NCI-H2029 (cell line): Measurements from ENCODE around the gene USP49.
"Not testable (repeated sequence)": the region's sequence is repeated elsewhere in the genome, so short reads cannot be mapped to it uniquely, and the experiment has no call there.

Experiments used
- DNase-seq: peaks from one replicate; lab custom pipeline; 2025; lab: John Stamatoyannopoulos, UW

USP49 gene

DNA sequence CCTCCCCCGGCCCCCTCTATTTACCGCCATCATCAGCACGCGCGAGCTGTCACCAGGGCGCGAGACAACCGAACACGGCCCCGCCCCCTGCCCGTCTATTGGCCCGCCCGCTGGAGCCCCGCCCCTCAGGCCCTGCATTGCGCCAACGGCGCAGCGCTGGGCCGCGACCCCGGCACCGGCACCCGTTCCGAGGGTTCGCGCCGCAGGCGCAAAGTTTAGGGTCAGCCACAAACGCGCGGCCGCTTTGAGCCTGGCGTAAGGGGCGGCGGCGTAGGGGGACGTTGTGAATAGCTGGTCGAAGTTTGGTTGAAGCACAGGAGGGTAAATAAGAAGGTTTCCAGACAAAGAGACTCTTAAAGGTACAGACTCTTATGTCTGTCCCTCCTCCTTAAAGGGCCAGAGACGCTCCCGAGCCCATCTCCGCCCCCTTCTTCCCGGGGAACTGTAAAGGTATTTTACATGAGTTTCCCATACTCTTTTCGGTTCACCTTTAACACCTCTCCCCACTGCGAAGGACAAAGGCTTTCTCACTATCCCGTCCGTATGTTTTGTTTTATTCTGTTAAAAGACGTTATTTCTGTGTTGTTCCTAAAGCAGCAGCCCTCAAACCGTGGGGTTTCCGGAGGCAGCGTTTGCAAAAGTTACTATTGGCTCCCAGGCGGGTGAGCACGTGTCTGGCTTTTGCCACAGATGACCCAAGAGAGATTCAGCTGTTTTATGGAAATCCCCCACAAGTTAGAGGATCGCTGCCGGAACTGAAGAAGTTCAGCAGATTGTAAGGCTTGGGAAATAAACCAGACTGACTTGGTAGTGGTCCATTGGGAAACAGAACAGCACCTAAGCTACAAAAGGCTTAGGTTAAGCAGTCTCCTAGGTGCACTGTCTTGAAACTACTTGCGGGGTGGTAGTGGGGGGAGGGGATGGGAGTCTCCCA is at the start of gene USP49:
Gene USP49 (minus strand): TSS at position 76 of the 934 bp plus-strand sequence. CDS start 88,392 bp downstream, outside the sequence.
- DNase-seq, result peak; percentile 91

DNA sequence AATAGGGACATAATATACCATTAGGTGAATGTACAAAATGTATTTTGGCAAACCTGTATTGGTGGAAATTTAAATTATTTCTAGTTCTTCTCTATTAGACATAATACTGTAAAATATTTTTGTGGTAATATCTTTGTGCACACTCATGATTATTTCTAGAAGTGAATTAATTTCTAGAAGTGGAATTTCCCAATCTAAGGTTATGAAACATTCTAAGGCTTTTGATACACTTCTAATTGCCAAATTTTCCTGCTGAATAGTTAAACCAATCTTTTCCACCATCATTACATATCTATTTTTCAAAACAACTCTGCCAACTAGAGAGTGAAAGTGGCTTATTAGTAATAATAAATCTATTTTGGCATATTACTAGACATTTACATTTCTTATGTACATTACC is 48.3 kb upstream of the USP49 start:
- no peak for DNase-seq

DNA sequence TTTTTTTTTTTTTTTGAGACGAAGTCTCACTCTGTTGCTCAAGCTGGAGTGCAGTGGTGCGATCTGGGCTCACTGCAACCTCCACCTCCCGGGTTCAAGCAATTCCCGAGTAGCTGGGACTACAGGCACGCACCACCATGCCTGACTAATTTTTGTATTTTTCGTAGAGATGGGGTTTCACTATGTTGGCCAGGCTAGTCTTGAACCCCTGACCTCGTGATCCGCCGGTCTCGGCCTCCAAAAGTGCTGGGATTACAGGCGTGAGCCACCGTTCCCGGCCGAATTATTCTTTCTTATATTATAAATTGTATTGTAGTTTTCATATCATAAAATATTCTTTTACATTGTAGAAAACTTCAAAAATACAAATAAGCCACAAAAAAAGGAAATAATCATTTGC is 47.7 kb upstream of the USP49 start:
- not testable (repeated sequence) for DNase-seq

DNA sequence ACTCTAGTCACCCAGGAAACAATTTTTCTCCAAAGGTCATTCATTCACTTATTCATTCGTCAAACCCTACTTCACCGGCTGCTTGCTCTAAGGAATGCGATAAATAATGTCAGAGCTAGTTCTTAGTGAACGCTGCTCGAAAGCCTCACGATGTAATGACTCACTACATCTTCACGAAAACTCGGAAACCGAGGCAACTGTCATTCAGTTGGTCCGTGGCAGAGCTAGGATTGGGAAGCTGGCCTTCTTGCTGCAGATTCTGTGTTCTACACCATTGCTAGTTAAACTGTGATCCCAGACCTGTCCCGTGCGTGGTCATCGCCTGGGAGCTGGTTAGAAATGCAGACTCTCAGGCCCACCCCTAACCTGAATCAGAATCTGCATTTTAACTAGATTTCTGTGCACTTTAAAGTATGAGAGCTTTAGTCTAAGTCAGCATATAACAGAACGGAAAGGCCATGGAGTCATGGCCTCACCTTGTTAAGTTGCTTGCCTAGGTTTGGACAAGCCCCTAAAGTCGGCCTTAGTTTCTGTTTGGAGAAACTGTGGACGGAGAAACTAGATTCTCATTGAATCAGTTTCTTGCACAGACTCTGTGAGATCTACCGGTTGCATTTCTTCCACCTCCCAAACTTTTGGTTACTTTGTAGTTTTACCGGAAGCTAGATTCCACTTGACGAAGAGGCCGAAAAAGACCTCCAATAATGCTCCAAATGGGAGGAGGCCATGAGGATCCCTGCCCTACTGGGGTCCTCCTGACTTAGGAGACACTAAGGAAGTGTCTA is 47.1 kb upstream of the USP49 start:
- no peak for DNase-seq

DNA sequence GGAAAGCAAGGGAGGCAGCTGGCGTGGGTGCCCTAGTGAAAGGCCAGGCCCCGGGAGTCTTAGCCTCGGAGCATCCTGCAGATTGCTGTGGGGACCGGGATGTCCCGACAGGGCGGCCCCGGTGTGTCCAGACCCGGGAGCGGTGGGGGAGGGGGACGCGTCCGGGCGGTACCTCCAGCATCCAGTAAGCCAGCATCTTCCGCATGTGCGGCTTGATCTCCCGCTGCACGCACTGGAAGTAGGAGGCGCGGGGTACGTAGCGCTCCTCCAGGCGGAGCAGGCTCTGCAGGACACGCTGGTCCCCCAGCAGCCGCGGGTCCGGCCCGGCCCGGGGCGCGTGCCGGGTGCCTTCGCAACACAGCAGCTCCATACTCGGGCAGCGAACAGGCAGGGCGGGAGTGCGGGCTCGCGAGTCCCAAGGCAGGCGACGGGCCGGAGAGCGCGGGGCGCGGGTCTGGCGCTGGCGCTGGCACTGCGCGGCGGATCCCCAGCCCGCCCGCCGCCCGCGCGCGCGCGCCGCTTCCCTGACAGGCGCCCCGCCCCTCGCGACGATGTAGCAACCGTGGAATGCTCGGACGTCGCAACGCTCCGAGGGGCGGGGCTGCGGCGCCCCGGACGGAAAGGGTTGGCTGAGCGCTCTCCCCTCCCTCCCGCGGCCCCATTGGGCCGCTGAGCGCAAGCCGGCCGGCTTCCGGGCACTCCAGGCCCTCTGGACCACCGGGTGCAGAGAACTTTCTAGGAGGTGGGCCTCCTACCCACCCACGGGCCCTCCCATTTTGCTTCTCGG is 46.3 kb upstream of the USP49 start, which contains the start of gene CCND3:
Gene CCND3 (minus strand): TSS at position 529 of the 787 bp plus-strand sequence. CDS start 159 bp downstream, at position 370.
- DNase-seq, result peak; percentile 87

DNA sequence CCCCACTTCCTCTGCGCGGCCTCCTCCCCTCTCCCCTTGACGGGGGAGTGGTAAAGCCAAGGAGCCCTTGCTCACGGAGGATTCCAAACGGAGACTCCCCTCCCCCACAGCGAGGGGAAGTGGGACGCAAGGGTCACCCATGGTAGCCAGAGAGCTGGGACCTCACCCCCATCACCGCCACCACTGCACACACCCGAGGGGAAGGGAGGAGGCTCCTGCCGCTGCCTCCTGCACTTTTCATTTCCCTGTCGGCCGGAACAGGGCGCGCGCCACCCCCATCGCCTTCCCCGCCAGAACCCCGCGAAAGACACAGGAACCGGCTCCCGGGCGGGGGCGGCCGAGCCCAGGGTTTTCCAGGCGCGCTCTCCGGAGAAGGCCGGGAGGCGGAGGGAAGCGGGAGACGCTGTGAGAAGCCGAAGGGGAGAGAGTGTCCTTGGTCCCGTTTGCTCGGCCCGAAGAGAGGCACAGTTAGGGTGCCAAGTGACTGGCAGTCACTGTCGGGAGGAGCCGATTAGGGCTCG is 45.6 kb upstream of the USP49 start:
- no peak for DNase-seq

GRCh38 chr6:41939848-41940758 is 44.9 kb upstream of the USP49 start:
- no peak for DNase-seq

GRCh38 chr6:41939176-41939847 is 44.1 kb upstream of the USP49 start:
- no peak for DNase-seq

DNA sequence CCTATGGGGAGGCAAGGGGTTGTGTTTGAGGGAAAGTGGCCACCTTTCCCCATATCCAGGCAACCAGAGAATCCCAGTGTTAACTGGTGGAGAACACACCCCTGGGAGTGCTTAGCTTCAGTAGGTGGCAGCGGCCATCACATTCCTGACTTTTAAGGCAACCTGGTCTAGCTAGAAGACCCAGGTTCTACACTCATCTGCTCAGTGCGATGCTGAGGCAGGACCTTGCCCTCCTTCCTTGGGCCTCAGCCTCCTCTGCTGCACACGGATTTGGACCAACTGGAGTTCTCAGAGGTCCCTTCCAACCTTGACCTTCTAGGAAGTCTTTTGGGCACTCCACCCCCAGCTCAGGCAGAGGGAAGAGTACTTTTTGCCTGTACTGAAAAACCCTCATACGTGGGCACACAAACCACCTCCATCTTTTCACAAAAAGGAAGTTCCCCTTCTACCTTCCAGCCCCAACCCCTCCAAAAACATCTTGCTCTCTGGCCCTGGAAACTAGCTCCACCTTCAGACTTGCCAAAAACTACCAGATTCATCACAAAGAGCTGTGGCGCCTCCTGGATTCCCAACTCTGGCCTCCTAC is 43.5 kb upstream of the USP49 start:
- no peak for DNase-seq

DNA sequence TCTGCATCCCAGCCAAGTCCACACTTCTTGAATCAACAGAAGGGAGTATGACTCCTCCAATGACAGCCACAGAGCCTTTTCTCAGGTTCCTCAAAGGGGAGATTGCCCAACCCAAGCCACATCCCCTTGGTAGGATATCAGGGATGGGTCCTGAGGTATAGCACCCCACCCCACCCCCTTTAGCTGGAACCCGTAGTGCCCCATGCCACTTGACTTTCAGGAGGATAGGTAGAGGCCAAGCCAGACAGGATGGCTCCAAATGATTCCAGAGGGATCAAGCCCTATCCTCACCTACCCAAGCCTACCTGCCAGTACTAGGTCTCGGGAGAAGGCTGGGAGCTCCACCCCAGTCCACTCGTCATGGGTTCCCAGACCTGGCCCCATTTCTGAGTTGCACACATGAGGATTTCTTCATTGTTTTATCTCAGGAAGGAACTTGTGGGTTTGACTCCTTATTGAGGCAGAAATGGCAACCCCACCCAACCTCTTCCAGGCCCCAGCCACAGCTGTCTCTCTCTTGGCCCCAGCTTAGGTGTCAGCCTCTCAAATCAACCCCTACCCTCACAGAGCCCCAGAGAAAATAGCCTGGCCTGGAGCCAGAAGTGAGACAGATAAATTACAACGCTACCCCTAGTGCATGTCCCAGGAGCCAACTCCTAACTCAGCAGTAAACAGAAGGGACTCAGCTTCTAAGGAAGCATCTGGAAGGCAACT is 42.8 kb upstream of the USP49 start:
- DNase-seq, result no peak

DNA sequence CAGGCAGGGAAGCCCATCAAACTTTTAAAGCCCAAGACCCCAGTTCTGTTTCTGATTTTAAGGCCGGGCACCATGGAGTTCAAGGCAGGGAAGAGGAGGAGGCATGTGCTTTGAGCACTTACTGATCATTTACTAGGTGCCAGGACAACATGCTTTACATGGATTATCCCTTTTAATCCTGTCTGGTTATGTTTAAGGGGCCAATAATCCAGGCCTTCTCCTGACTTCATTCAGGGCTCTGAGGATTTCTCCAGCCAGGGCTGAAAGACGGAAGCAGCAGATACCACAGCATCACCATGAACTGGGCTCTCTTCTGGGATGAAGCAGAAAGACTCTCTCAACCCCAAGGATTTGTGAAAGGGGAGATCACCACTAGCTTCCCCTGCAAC is 42.3 kb upstream of the USP49 start:
- DNase-seq, result no peak

DNA sequence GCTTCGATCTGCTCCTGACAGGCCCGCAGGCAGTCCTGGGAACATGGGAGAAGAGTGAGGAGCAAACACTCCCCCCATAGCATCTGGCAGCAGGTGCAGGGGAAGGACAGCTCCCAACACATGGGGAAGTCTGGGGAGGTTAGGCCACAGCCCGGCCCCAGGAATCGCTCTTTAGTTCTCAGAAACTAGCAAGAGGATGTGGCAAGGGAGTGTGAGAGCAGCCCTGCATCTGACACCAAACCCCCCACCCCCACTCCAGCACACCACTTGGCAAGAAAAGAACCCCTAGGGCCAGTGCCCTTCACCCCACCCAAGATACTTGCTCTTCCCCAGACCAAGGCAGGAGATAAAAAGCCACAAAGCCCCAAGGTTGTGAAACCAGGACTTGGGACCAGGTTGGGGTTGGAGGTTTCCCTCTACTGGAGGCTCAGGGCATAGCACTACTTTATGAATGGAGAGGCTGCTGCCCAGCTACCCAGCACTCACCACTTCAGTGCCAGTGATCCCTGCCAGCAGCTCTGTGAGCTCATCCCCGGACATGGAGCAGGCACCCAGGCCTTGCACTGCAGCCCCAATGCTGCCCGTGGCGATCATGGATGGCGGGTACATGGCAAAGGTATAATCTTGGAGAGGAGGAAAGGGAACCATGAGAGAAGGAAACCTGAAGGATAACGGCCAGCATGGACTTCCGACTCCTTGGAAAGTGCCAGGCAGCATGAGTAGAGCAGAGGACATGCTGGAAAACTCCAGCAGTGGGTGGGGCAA is 41.1 kb upstream of the USP49 start:
- DNase-seq, result peak; percentile 77

- DNase-seq, result no peak
These were observed 40.5 kb upstream of the USP49 start for GRCh38 chr6:41935685-41936072.

DNA sequence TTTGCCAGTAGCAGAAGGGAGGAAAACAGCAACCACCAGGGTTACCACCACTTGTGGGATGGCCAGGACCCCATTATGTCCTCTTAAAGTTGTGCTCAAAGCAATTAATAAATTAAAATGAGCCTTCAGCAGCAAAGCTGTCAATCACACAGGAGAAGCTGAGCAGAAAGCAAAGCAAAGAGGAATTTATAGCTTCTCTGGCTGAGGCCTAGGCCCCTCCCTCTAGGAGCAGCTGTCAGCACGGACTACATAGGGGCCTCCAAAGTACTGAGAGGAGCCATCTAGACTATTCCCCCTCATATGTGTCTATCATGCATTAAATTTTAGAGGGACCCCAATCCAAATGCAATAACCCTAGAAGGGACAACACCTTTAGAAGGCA is 40.0 kb upstream of the USP49 start:
- no peak for DNase-seq

DNA sequence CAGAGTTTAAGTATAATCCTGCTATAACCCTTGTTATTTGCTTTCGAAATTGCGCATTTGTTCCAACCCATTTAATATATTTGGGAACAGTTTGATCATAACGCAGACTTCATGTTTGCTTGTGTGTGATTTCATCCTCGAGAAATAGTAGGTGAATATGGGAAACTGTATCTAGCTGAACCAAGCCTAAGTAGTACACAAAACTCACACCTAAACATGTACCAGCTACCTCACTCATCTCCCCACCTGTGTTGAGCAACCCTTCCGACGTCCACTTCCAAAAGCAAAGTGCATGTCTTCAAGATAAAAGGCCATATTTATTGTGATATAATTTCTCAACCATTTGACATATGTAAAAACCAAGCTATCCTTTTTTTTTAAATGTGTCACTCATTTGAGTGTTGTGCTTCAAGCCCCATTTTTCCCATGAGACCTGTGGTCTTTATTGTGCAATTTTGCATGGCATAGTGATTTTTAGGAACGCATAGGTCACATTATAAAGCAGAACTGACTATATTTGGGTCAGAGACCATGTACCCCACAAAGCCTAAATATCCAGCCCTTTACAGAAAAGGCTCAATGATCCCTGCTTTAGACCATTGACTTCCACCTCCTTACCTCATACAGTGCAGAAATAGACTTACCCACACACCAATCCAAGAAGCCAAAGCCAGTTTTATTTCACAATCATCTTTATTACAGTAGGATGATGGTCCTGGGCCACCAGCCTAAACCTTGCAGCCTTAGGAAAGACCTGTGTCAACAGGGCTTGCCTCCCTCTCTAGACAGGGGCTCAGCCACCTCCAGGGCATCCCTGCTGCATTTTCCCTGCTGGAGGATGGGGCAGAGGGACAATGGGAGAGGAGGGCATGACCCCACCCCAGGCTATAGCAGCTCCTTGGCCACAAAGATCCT is 39.4 kb upstream of the USP49 start:
- no peak for DNase-seq

DNA sequence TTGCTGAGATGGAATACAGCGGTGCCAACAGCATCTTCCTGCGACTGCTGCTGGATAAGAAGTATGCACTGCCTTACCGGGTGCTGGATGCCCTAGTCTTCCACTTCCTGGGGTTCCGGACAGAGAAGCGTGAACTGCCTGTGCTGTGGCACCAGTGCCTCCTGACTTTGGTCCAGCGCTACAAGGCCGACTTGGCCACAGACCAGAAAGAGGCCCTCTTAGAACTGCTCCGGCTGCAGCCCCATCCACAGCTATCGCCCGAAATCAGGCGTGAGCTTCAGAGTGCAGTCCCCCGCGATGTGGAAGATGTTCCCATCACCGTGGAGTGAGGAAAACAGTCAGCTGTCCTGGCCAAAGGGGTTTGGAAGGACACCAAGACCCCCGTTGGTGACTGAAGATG is 37.2 kb upstream of the USP49 start:
- no peak for DNase-seq

GRCh38 chr6:41931792-41932191 is 36.6 kb upstream of the USP49 start:
- DNase-seq, result no peak
